Panc1 (cell line): Measurements from ENCODE around the gene DLG5.

Experiments used
- POLR2AphosphoS5 ChIP-seq: IDR thresholded peaks from 2 replicates; pipeline ENCODE4 v1.6.1; 2012; ENCODE audit warnings: mild to moderate bottlenecking, low read depth, low read length, moderate library complexity
- REST ChIP-seq, 2 experiments: IDR thresholded peaks; 2 replicates each; pipeline ENCODE4 v1.6.1; 2011 to 2012; ENCODE audit warnings: low read depth in 2 of 2, control low read depth in 1 of 2, low read length in 1 of 2, mild to moderate bottlenecking in 1 of 2, moderate library complexity in 1 of 2; ENCODE audit not compliant: insufficient read depth in 1 of 2
- SIN3A ChIP-seq: IDR thresholded peaks from 2 replicates; pipeline ENCODE4 v1.6.1; 2012; ENCODE audit warnings: low read depth, mild to moderate bottlenecking, low read length, moderate library complexity, borderline replicate concordance; ENCODE audit not compliant: insufficient read depth
- TF ChIP-seq, protein P1 (sequence below): fragments of 450-650 bp; IDR thresholded peaks from 2 replicates; pipeline ENCODE4 v1.5.1; 2017; ENCODE audit warnings: mild to moderate bottlenecking

DNA sequence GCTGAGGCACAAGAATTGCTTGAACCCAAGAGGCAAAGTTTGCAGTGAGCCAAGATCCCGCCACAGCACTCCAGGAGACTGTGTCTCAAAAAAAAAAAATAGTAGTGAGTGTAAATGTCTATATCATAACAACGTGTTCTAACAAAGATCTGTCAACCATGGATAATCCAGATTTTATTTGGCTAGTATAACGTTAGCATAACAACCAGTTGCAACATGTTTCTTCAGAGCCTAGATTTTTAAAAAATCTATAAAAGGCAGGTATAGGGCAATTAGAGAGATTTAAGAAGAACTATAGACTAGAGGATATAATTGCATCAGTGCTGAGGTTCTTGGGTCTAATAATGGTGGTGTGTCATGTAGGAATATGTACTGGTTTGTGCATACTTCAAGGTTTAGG lies 30.5 kb downstream of the DLG5 start:
- TF ChIP-seq, protein P1, sequence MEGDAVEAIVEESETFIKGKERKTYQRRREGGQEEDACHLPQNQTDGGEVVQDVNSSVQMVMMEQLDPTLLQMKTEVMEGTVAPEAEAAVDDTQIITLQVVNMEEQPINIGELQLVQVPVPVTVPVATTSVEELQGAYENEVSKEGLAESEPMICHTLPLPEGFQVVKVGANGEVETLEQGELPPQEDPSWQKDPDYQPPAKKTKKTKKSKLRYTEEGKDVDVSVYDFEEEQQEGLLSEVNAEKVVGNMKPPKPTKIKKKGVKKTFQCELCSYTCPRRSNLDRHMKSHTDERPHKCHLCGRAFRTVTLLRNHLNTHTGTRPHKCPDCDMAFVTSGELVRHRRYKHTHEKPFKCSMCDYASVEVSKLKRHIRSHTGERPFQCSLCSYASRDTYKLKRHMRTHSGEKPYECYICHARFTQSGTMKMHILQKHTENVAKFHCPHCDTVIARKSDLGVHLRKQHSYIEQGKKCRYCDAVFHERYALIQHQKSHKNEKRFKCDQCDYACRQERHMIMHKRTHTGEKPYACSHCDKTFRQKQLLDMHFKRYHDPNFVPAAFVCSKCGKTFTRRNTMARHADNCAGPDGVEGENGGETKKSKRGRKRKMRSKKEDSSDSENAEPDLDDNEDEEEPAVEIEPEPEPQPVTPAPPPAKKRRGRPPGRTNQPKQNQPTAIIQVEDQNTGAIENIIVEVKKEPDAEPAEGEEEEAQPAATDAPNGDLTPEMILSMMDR: no peak
- TF ChIP-seq SIN3A: no peak
- TF ChIP-seq POLR2AphosphoS5: no peak
- no peak for TF ChIP-seq REST (IDR thresholded peaks at IDR 0.05; ENCODE audit: insufficient read depth in 1 of 2, low read depth in 2 of 2, low read length in 1 of 2)
